Vagina (tissue), 2 donors: ENCODE data around the gene LRRC18. TPM values are rescaled to one million over a fixed set of nuclear protein-coding genes. Genes with fewer than 3 reads are reported as not detected.

Source experiments
- DNase-seq, 2 donors: peaks; one replicate each; pipeline ENCODE4 v3.0.0-alpha.2; 2017; ENCODE audit errors: extremely low spot score in 2 of 2
- H3K27ac ChIP-seq: fragments of 200-600 bp; sonication (generic); one replicate; pipeline ENCODE4 v1.5.1; 2019
- H3K27me3 ChIP-seq: fragments of 200-600 bp; sonication (generic); one replicate; pipeline ENCODE4 v1.5.1; 2019
- H3K36me3 ChIP-seq, 2 donors: fragments of 200-600 bp; sonication (generic); one replicate each; pipeline ENCODE4 v1.5.1; 2017 to 2019
- H3K4me1 ChIP-seq: fragments of 200-600 bp; sonication (generic); one replicate; pipeline ENCODE4 v1.5.1; 2019
- H3K4me3 ChIP-seq, 2 donors: fragments of 200-600 bp; sonication (generic); 1 replicate in 1 of 2; 2 replicates in 1 of 2; pipeline ENCODE4 v1.5.1; 2016 to 2019
- H3K9me3 ChIP-seq: fragments of 200-600 bp; sonication (generic); one replicate; pipeline ENCODE4 v1.5.1; 2019
- CTCF ChIP-seq, 3 experiments: fragments of 450-650 bp in 2 of 3; fragments of 200-600 bp in 1 of 3; sonication (generic) in 1 of 3; IDR thresholded peaks; one replicate each; pipeline ENCODE4 v1.5.1; 2017 to 2019; ENCODE audit warnings: antibody characterized with exemption in 3 of 3, mild to moderate bottlenecking in 2 of 3, moderate library complexity in 2 of 3
- POLR2A ChIP-seq, 2 donors: fragments of 450-650 bp; IDR thresholded peaks; one replicate each; pipeline ENCODE4 v1.6.1; 2017; ENCODE audit warnings: antibody characterized with exemption in 2 of 2, mild to moderate bottlenecking in 2 of 2, moderate library complexity in 2 of 2
- POLR2AphosphoS5 ChIP-seq, 2 donors: sonication (generic); formaldehyde crosslinking; IDR thresholded peaks; one replicate each; pipeline ENCODE4 v1.9.0; 2017; ENCODE audit warnings: antibody characterized with exemption in 2 of 2, mild to moderate bottlenecking in 2 of 2, low read depth in 1 of 2; ENCODE audit not compliant: insufficient read depth in 1 of 2
- intact Hi-C: fragments of 100-400 bp; cut with DNase I; formaldehyde crosslinking; loops from one replicate; pipeline ENCODE4 v1.15.1; 2023
- total RNA-seq: library from RNA; depleted of rRNA; stranded (reverse); fragments of >200 nt; gene quantifications from one replicate; pipeline ENCODE4 v1.2.3, GENCODE V29; 2016

The LRRC18 gene
- total RNA-seq, 1 donor from 2014 or later, result not detected

GRCh38 chr10:48894911-48895802 lies 44.5 kb downstream of the LRRC18 start:
- H3K9me3 ChIP-seq, result no peaks in the 10 kb centered on the region
- H3K36me3 ChIP-seq, result no peaks in the 10 kb centered on the region
- H3K4me1 ChIP-seq, result no peaks in the 10 kb centered on the region
- H3K27ac ChIP-seq, result no peak overlapping the region
- no peaks in the 10 kb centered on the region for H3K27me3 ChIP-seq
- no peak overlapping the region for H3K4me3 ChIP-seq
- intact Hi-C loops, result no loop called here
- peak in 1 of 2 donors; percentile 81 for DNase-seq
- TF ChIP-seq POLR2A (IDR thresholded peaks at IDR 0.05), result no peak
- TF ChIP-seq CTCF (IDR thresholded peaks at IDR 0.05), result no peak
- TF ChIP-seq POLR2AphosphoS5 (IDR thresholded peaks at IDR 0.05; ENCODE audit: insufficient read depth in 1 of 2, low read depth in 1 of 2), result no peak

GRCh38 chr10:48890888-48891850 lies 48.5 kb downstream of the LRRC18 start:
- intact Hi-C loops, result no loop called here
- Histone ChIP-seq H3K4me1 (no peaks in the 10 kb centered on the region), H3K9me3 (no peaks in the 10 kb centered on the region), H3K27ac (no peak overlapping the region), H3K36me3 (no peaks in the 10 kb centered on the region), H3K4me3 (no peak overlapping the region), H3K27me3 (no peaks in the 10 kb centered on the region)
- no peak for TF ChIP-seq POLR2A (IDR thresholded peaks at IDR 0.05)
- TF ChIP-seq POLR2AphosphoS5 (IDR thresholded peaks at IDR 0.05; ENCODE audit: insufficient read depth in 1 of 2, low read depth in 1 of 2), result no peak
- TF ChIP-seq CTCF (IDR thresholded peaks at IDR 0.05), result no peak
- no peak for DNase-seq

- Histone ChIP-seq H3K9me3 (no peaks in the 10 kb centered on the region), H3K27me3 (no peaks in the 10 kb centered on the region), H3K4me3 (no peak overlapping the region), H3K27ac (no peak overlapping the region), H3K4me1 (no peaks in the 10 kb centered on the region), H3K36me3 (no peaks in the 10 kb centered on the region)
- no peak for DNase-seq
- TF ChIP-seq CTCF (IDR thresholded peaks at IDR 0.05), result no peak
- TF ChIP-seq POLR2A (IDR thresholded peaks at IDR 0.05), result no peak
- TF ChIP-seq POLR2AphosphoS5 (IDR thresholded peaks at IDR 0.05; ENCODE audit: insufficient read depth in 1 of 2, low read depth in 1 of 2), result no peak
- intact Hi-C loops, result no loop called here
Measured at GRCh38 chr10:48887982-48888381, 51.7 kb downstream of the LRRC18 start.

- peak in 1 of 3 experiments; percentile 30 for TF ChIP-seq CTCF (IDR thresholded peaks at IDR 0.05)
- no peak for TF ChIP-seq POLR2AphosphoS5 (IDR thresholded peaks at IDR 0.05; ENCODE audit: insufficient read depth in 1 of 2, low read depth in 1 of 2)
- Histone ChIP-seq H3K9me3 (no peaks in the 10 kb centered on the region), H3K4me3 (no peak overlapping the region), H3K4me1 (no peaks in the 10 kb centered on the region), H3K36me3 (no peaks in the 10 kb centered on the region), H3K27ac (no peak overlapping the region), H3K27me3 (no peaks in the 10 kb centered on the region)
- DNase-seq, result no peak
- intact Hi-C loops, result no loop called here
Measured at GRCh38 chr10:48885376-48885775, 54.3 kb downstream of the LRRC18 start.
